ENCODE results near the gene PSRC1.

Gene PSRC1

DNA sequence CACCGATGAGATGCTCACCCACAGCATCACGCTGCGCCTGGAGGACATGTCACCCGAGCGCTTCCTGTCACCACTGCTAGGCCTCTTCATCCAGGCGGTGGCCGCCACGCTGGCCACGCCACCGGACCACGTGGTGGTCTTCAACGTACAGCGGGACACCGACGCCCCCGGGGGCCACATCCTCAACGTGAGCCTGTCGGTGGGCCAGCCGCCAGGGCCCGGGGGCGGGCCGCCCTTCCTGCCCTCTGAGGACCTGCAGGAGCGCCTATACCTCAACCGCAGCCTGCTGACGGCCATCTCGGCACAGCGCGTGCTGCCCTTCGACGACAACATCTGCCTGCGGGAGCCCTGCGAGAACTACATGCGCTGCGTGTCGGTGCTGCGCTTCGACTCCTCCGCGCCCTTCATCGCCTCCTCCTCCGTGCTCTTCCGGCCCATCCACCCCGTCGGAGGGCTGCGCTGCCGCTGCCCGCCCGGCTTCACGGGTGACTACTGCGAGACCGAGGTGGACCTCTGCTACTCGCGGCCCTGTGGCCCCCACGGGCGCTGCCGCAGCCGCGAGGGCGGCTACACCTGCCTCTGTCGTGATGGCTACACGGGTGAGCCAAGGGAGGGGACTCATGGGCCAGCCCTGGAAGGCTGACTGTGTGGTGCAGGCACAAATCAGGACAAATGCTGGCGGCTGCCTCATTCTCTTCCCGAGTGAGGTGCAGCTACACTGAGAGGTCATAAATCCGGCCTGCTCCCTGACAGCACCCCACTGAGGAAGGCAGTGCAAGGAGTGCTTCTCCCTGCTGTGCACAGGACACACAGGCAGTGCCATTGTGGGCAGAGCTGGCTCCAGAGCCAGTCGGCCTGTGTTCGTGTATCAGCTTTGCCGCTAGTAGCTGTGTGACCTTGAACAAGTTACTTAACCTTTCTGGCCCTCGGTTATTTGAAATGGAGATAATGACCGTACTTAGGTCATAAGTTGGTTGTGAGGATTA is 24.2 kb downstream of the PSRC1 start:
- DNase-seq (ENCODE audit: low spot score) = no peak

DNA sequence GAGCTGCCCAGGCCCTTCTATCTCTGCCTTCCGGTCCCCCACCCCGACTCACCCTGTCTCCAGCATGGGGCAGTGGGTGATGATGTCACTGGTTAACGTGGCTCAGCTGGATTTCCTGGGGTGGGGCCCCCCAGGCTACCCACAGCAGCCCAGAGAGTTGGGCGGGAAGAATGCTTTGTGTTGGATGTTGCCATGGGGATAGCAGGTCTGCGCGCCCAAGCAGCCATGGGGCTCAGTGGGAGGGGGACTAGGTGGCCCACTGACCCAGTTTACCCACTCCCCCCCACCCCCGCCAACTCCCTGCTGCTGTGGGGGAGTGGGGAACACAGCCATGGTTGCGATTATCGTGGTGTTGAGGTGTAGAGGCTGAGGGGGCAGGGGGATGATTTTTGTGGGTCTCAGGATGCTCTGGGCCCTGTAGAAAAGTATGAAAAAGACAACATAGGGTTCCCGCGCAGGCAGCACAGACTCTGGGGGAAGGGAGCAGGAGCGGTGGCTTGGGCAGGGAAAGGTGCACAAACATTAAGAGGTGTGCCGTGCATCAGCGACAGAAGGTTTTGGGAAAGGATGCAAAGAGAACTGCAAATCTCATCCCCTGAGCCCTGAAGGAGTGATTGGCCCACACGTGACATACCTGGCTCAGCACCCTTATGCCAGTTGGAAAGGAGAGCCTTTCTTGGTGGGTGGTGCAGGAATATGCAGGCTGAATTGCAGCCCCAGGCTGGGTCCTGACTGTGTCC is 25.1 kb downstream of the PSRC1 start:
- no peak for DNase-seq (ENCODE audit: low spot score)

DNA sequence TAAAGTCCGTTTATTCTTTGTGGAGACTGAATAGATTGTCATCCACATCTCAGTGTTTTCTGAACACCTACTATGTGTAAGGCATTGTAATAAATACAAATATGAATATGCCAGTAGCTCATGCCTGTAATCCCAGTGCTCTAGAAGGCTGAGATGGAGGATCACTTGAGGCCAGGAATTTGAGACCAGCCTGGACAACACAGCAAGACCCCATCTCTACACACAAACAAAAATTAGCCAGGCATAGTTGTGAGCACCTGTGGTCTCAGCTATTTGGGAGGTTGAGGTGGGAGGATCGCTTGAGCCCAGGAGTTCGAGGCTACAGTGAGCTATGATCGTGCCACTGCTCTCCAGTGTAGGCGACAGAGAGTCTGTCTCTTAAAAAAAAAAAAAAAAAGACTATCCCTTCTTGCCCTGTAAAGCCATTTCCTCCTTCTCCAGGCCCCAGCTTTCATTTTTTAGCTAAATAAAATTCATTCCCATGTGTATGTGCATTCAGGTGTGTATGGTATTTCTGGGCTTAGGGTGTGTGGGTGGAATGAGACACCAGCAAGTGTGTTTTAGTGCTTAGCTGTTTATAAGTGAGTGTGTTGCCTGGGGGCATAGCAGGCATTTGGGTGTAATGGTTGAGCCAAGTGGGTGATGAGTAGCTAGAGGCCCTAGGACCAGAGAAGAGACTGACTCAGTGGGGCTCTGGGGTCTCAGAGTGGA is 25.8 kb downstream of the PSRC1 start:
- no peak for DNase-seq (ENCODE audit: low spot score)

DNA sequence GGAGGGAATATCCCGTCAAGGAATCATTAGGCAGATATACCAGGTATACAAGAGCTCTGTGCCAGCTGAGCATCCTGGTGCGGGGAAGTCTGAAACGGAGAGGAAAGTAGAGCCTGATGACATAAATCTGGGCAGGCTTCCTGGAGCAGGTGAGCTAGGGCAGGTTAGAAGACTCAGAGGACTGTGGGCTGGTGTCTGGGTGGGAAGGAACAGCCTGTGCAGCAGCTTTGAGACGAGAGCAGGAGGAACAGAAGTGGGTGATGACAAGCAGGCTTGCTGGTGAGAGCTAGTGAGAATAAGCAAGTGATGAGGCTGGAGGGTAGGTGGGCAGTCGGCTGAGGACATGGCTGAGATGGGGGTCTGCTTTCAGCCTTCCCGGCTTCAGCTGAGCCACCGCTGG is 26.9 kb downstream of the PSRC1 start:
- DNase-seq (ENCODE audit: low spot score) = no peak

DNA sequence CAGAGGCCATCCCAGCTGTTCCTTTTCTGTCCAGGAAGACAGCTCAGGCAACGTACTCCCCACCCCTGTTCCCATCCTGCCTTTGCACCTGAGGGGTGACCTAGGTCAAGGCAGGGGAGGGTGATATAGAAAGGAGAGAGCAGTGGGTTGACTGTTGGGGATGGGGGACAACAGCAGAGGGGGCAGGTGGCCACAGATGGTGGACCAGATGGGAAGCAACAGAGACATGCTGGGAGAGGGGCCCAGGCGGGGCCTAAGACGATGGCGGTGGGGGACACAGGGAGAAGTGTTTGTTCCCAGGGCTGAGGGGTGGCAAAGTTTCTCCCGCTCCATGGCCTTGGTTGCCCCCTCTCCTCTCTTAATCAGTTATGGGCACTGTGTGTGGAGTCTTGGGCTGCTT is 27.3 kb downstream of the PSRC1 start:
- no peak for DNase-seq (ENCODE audit: low spot score)

DNA sequence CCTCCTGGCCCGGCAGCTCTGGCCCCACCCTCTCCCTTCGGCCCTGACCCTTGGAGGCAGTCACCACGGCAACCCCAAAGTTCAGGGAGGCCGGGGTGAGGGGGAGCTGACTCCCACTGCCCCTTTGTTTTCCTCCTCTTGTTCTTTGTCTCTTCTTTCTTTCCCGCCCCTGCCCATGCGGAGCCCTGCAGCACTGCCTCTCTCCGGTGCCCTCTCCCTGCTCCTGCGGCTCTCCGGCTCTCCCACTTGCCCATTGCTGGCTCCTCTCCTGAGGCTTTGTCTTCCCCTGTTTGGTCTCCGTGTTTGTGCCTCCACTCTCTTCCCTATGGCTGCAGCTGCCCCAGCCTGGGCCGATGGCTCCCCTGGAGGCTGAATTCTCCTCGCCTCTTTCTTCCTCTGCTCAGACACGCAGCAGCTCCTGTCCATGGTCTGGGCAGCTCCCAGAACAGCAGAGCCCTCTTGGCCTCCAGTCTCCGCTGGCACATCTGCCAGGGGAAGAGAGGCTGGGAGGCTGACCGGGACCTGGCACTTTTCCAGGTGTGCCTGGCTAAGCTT is 27.8 kb downstream of the PSRC1 start:
- no peak for DNase-seq (ENCODE audit: low spot score)

DNA sequence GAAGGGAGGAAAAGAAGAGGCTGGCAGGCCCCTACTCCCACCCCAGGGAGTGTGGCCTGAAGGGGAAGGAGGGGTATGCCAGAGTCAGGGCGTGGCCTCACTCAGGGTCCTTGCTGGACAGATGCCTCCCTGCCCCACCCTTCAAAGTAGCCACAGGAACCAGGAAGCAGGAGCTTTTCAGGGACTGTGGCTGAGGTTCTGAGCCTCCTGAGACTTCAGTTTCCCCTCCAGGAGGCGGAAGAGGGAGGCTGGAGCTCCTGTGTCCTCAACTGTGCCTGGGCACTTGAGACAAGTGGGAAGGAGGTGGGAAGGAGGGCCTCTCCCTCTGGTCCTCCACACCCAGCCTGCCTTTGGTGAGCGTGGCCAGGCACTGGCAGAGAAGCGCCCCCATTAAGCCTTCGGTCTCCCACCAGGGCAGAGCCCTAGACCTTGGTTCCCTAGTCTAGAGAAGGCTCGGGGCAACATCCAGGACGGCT is 28.3 kb downstream of the PSRC1 start:
- no peak for DNase-seq (ENCODE audit: low spot score)

DNA sequence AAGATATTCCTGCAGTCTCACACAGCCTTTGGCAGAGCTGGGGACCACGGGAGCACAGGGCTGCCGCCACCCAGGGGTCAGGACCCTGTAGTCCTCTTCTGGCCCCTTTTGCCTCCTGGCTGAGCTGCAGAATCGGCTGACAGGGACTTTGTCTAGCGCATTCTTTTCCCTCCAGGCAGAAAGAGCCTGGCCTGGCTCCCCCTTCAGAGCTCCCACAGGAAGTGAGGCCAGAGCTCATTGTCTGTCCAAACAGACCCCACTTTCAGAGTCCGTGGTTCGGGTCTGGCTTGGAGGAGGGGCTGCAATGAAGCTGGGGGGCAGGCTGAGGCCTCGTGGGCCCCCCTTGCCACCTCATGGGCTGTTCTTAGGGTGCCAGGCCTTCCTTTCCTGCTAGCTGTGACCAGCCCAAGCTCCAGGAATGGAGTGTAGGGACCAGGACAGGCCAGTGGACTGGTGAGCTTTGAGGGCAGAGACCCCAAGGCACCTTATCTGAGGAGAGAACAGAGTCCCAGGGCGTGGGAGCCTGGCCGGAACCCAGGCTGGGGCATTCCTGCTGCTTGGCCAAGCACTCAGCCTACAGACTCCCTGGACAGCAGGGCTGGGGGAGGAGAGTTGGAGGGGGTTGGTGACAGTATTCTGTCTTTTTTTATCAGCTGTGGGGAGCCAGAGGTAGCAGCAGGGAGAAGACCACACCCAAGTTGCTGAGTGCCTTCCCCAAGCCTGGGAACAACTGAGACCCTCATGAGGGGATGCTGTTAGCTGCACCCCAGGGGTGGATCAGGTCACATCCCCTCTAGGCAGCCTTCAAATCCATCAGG is 28.9 kb downstream of the PSRC1 start:
- DNase-seq (ENCODE audit: low spot score) = no peak

DNA sequence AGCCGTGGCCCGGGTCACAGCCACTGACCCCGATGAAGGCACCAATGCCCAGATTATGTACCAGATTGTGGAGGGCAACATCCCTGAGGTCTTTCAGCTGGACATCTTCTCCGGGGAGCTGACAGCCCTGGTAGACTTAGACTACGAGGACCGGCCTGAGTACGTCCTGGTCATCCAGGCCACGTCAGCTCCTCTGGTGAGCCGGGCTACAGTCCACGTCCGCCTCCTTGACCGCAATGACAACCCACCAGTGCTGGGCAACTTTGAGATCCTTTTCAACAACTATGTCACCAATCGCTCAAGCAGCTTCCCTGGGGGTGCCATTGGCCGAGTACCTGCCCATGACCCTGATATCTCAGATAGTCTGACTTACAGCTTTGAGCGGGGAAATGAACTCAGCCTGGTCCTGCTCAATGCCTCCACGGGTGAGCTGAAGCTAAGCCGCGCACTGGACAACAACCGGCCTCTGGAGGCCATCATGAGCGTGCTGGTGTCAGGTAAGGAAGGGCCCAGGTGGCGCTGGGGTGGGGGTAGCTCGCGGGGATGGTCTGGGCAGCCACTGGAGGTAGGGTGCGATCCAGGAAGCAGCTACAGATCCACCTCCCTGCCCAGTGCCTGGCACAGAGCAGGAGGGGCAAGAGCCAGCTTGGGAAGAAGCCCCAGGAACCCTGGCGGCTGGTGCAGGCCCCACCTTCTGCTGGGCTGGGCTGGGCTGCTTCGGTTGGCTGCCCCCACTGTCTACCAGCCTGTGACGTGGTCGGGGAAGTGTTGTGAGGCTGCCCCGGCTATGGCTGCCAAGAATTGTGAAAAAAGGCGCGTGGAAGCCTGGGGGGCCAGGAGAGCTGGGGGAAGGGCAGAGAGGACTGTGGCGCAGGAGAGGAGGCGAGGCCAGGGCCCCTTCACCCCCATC is 29.8 kb downstream of the PSRC1 start:
- DNase-seq (ENCODE audit: low spot score) = peak; percentile 53

DNA sequence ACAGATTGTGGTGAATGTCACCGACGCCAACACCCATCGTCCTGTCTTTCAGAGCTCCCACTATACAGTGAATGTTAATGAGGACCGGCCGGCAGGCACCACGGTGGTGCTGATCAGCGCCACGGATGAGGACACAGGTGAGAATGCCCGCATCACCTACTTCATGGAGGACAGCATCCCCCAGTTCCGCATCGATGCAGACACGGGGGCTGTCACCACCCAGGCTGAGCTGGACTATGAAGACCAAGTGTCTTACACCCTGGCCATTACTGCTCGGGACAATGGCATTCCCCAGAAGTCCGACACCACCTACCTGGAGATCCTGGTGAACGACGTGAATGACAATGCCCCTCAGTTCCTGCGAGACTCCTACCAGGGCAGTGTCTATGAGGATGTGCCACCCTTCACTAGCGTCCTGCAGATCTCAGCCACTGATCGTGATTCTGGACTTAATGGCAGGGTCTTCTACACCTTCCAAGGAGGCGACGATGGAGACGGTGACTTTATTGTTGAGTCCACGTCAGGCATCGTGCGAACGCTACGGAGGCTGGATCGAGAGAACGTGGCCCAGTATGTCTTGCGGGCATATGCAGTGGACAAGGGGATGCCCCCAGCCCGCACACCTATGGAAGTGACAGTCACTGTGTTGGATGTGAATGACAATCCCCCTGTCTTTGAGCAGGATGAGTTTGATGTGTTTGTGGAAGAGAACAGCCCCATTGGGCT is 30.6 kb downstream of the PSRC1 start:
- no peak for DNase-seq (ENCODE audit: low spot score)

DNA sequence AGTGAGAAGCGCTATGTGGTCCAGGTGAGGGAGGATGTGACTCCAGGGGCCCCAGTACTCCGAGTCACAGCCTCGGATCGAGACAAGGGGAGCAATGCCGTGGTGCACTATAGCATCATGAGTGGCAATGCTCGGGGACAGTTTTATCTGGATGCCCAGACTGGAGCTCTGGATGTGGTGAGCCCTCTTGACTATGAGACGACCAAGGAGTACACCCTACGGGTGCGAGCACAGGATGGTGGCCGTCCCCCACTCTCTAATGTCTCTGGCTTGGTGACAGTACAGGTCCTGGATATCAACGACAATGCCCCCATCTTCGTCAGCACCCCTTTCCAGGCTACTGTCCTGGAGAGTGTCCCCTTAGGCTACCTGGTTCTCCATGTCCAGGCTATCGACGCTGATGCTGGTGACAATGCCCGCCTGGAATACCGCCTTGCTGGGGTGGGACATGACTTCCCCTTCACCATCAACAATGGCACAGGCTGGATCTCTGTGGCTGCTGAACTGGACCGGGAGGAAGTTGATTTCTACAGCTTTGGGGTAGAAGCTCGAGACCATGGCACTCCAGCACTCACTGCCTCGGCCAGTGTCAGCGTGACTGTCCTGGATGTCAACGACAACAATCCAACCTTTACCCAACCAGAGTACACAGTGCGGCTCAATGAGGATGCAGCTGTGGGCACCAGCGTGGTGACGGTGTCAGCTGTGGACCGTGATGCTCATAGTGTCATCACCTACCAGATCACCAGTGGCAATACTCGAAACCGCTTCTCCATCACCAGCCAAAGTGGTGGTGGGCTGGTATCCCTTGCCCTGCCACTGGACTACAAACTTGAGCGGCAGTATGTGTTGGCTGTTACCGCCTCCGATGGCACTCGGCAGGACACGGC is 31.4 kb downstream of the PSRC1 start:
- DNase-seq (ENCODE audit: low spot score) = no peak

DNA sequence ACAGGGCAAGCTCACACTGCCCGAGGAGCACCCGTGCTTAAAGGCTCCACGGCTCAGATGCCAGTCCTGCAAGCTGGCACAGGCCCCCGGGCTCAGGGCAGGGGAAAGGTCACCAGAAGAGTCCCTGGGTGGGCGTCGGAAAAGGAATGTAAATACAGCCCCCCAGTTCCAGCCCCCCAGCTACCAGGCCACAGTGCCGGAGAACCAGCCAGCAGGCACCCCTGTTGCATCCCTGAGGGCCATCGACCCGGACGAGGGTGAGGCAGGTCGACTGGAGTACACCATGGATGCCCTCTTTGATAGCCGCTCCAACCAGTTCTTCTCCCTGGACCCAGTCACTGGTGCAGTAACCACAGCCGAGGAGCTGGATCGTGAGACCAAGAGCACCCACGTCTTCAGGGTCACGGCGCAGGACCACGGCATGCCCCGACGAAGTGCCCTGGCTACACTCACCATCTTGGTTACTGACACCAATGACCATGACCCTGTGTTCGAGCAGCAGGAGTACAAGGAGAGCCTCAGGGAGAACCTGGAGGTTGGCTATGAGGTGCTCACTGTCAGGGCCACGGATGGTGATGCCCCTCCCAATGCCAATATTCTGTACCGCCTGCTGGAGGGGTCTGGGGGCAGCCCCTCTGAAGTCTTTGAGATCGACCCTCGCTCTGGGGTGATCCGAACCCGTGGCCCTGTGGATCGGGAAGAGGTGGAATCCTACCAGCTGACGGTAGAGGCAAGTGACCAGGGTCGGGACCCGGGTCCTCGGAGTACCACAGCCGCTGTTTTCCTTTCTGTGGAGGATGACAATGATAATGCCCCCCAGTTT is 32.3 kb downstream of the PSRC1 start:
- no peak for DNase-seq (ENCODE audit: low spot score)

DNA sequence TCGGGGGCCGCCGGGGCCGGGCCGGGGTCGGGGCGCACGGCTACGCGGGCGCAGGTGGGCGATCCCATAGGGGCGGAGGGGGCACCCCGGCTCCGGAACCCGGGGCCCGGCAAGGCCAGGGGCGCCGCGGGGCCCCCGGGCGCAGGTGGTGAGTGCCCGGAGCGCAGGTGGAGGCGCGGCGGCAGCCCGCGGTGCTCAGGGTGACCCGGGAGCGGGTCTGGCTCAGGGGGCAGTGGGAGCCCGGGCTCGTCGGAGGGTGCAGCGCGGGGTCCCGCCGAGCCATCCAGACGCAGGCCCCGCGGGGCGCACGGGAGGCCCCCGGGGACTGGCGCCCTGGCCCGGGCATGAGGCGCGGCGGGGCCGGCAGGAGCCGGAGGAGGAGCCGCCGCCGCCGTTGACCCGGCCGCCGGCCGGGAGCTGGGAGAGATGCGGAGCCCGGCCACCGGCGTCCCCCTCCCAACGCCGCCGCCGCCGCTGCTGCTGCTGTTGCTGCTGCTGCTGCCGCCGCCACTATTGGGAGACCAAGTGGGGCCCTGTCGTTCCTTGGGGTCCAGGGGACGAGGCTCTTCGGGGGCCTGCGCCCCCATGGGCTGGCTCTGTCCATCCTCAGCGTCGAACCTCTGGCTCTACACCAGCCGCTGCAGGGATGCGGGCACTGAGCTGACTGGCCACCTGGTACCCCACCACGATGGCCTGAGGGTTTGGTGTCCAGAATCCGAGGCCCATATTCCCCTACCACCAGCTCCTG is 33.1 kb downstream of the PSRC1 start:
- peak; percentile 32 for DNase-seq (ENCODE audit: low spot score)

DNA sequence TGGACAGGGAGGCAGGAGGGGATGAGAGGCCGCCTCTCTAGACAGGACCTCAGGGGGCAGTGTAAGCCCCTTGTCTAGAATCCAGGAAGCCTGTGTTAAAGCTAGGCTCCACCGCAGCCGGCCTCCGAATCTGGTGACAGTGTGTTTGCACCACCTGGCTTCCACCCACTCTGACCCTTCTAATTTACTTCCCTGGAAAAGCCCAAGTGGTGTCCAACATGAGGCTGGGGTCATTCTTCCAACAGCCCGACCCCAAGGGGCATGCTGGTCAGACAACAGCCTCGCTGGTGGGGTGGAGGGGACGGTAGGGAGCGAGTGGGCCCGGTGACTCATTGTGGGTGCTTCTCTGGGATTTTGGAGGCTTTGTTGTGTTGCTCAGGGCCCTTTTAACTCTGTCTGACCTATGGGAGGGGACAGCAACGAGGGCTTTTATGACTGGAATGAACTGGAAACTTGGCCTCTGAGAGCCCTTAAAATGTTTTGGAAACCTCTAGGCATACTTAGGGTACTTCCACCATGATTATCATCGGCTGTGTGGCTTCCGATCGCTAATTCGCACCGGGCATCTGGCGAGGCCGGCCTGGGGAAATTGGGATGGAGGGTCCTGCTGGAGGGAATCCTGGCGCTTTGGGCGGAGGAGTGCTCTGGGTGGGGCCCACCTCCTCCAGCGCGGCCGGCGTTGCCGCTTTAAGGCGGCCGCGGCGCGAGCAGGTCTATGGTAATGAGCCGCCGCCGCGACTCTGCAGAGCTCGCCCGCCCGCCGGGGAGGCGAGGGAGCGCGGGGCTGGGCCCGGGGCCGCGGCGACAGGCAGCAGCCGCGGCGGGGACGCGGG is 33.9 kb downstream of the PSRC1 start, which contains the start of gene CELSR2:
Gene CELSR2 (plus strand): TSS at position 743 of the 833 bp plus-strand sequence. CDS start 541 bp downstream, outside the sequence.
- peak; percentile 88 for DNase-seq (ENCODE audit: low spot score)

DNA sequence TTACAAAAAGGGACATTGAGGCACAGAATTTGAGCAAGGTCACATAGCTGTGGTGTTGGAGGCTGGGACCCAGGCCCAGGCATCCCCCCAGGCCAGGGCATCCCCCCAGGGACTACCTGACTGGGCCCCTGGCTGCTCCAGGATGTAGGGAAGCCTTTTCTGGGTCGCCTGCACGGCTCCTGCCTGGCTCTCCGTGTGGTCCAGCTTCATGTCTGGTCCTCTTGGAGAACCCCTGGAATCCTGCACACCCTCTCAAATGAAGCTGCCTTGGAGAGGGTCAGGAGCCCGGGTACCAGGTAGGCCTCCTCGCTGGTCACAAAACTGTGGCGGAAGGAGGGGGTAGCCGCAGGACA is 34.5 kb downstream of the PSRC1 start:
- no peak for DNase-seq (ENCODE audit: low spot score)
